Mucosa of descending colon (tissue), 3 donors: ENCODE results near the gene MIF4GD. TPM values are rescaled to one million over a fixed set of nuclear protein-coding genes. Genes with fewer than 3 reads are reported as not detected.

Experiments
- ATAC-seq: fragments of 200-7000 bp; cut with Tn5 transposase; one replicate; pipeline ENCODE4 v1.9.1; 2020; ENCODE audit warnings: mild to moderate bottlenecking, moderate library complexity
- DNase-seq, 3 donors: peaks; one replicate each; pipeline ENCODE4 v3.0.0-alpha.2; 2020
- H3K36me3 ChIP-seq: fragments of 200-600 bp; one replicate; pipeline ENCODE4 v1.8.0; 2021; ENCODE audit warnings: low read depth, mild to moderate bottlenecking
- H3K4me1 ChIP-seq: fragments of 200-600 bp; one replicate; pipeline ENCODE4 v1.8.0; 2021; ENCODE audit warnings: low read depth, mild to moderate bottlenecking
- H3K4me3 ChIP-seq: fragments of 200-600 bp; one replicate; pipeline ENCODE4 v1.8.0; 2021; ENCODE audit warnings: mild to moderate bottlenecking
- H3K9me3 ChIP-seq: fragments of 200-600 bp; one replicate; pipeline ENCODE4 v1.8.0; 2021; ENCODE audit warnings: mild to moderate bottlenecking
- intact Hi-C, 2 donors: fragments of 100-400 bp; cut with DNase I in 1 of 2; cut with micrococcal nuclease in 1 of 2; formaldehyde crosslinking; loops; one replicate each; pipeline versions ENCODE4 v1.11.0 to v1.11.1; 2022; cut with DNase I, micrococcal nuclease
- total RNA-seq, 3 donors: library from RNA; stranded (reverse); fragmentation: NEBNext Ultra II Directional in 2 of 3; extraction: Animal tissue kit (Norgen Biotek cat#: 25700) in 2 of 3; gene quantifications; one replicate each; pipeline versions ENCODE4 v1.2.1 to v1.2.4, GENCODE V29; 2021 to 2023
- TF ChIP-seq, protein P1 (sequence below): fragments of 200-600 bp; IDR thresholded peaks from one replicate; pipeline ENCODE4 v1.8.0; 2022; ENCODE audit warnings: antibody characterized with exemption, mild to moderate bottlenecking
- donor health status: DM: no; HTN: no; CAD: no; lungs with moderate emphysema.
- donor health status: DM: no; HTN: no; CAD: no.
- donor health status: DM: no; HTN: yes; CAD: no.

The MIF4GD gene
- total RNA-seq, 3 donors from 2014 or later = 17.3 to 21.4 (median 19.1) TPM

DNA sequence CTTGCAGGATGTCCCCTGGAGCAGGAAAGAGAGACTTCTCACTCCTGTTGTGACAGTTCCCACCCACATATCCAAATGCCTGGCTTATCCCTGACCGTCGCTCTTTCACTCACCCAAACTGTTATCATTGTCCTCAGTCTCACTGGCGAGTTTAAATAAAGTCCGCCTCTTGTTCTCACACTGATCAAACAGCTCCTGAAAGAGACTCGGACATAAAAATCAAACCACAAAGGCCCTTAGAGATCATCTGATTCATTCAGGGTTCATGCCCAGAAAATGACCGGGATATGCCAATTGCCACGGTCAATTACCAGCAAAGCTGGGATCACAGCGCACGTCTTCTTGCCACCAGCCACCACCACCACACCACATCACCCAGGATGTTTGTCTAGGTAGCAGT, 29.5 kb downstream of the MIF4GD start:
- ATAC-seq (no peak), DNase-seq (no peak)
- H3K4me1 ChIP-seq = no peaks in the 10 kb centered on the region
- no peaks in the 10 kb centered on the region for H3K36me3 ChIP-seq
- no peak overlapping the region for H3K4me3 ChIP-seq
- TF ChIP-seq, protein P1, sequence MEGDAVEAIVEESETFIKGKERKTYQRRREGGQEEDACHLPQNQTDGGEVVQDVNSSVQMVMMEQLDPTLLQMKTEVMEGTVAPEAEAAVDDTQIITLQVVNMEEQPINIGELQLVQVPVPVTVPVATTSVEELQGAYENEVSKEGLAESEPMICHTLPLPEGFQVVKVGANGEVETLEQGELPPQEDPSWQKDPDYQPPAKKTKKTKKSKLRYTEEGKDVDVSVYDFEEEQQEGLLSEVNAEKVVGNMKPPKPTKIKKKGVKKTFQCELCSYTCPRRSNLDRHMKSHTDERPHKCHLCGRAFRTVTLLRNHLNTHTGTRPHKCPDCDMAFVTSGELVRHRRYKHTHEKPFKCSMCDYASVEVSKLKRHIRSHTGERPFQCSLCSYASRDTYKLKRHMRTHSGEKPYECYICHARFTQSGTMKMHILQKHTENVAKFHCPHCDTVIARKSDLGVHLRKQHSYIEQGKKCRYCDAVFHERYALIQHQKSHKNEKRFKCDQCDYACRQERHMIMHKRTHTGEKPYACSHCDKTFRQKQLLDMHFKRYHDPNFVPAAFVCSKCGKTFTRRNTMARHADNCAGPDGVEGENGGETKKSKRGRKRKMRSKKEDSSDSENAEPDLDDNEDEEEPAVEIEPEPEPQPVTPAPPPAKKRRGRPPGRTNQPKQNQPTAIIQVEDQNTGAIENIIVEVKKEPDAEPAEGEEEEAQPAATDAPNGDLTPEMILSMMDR = no peak
- intact Hi-C loops = no loop called here
- H3K9me3 ChIP-seq = no peaks in the 10 kb centered on the region

DNA sequence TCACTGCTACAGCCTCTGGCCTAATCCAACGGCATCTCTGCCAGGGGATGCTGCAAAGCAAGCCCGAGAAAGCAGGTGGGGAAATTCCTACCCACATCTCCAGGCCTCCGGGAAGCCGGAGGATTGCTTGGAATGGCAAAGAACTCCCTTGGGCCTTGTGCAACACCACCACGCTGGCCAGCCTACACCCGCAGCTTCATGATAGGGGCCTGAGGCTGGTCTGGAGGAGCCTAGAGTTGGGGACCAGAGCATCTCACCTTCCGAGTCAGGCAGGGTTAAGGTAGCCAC, 29.9 kb downstream of the MIF4GD start:
- no peak overlapping the region for H3K4me3 ChIP-seq
- no peaks in the 10 kb centered on the region for H3K9me3 ChIP-seq
- intact Hi-C loops = no loop called here
- peaks cover 3% of the 10 kb centered on the region for H3K36me3 ChIP-seq
- DNase-seq (no peak), ATAC-seq (no peak)
- TF ChIP-seq, protein P1 = no peak
- no peaks in the 10 kb centered on the region for H3K4me1 ChIP-seq

DNA sequence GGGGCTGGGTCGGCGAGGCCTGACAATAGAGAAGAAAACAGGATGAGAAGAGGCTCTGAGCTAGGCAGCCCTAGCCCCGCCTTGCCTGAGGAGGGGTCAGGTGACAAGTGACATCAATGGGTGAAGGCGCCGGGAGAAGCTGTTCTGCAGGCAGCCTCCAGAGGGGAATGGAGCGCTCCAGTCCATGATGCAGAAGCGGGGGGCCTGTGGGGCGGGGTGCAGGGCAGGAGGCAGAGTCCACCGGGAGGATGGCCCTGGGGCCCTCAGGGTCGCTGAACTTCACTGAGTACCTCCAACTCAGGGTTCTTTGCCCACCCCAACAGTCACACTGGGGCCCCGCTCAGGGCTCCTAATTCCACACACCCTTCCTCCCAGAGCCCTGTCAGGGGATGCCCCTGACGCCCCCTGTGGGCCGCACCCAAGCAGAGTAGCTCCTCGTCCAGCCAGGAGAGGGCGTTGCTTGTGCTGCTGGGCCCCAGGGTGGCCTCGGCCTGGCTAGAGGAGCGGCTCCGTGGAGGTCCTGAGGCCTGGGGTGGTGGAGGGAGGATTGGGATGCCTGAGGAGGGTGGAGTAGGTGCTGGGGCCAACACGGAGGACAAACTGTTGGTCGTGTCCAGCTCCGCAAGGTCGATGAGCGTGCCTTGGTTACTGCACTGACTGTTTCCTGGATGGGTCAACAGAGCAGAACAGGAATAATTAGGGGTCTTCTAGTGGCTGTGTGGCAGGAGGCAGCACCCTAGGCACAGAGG, 30.5 kb downstream of the MIF4GD start:
- Histone ChIP-seq H3K9me3 (no peaks in the 10 kb centered on the region), H3K4me1 (no peaks in the 10 kb centered on the region), H3K4me3 (no peak overlapping the region), H3K36me3 (peaks cover 7% of the 10 kb centered on the region)
- DNase-seq = no peak
- TF ChIP-seq, protein P1 = peak; percentile 20
- intact Hi-C loops = no loop called here
- ATAC-seq = peak; percentile 41

DNA sequence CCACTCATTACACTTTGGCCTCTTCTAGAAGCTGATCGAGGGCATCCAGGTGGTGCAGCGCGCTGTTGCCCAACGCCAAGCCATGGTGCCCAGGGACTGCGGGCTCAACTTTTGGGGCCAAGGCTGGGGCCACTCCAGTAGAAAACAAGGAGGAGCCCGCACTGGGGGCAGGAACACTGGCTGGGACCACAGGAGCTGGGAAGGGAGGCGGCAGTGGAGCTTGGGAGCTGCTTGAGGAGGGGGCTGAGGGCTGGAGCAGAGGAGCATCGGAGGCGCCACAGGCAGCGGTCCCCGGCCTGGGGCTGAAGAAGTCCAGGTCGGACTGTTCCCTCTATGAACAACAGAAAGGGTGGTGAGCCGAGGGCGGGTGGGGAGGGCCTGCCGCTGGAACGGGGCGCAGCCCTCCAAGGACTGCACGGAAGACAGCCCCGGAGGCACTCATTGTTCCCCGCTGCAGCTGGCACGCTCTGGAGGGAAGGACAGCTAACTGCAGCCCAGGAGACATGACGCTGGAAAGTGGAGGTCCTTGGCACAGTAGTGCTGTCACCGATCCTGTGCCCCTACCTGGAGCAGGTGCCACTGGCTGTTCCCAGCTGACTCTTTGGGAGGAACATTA, 31.1 kb downstream of the MIF4GD start:
- Histone ChIP-seq H3K4me1 (no peaks in the 10 kb centered on the region), H3K4me3 (no peak overlapping the region), H3K9me3 (no peaks in the 10 kb centered on the region), H3K36me3 (peaks cover 7% of the 10 kb centered on the region)
- intact Hi-C loops = no loop called here
- DNase-seq (no peak), ATAC-seq (no peak)
- TF ChIP-seq, protein P1 = no peak

DNA sequence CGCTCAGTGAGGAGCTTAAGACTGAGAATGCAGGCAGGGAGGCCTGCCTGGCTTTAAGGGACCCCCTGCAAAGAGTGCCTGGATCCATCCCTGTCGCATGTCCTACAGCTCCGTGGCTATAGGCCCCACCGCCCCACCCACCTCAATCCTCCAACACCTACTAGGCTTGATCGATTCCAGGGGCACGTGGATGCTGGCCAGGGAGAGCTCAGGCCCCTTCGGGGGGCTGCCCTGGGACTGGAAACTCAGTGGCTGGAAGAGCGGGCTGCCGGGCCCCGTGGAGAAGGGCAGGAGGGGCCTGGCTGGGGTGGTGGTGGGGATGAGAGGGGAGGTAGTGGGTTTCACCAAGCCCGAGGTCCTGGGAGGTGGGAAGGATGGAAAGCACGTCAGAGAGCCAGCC, 31.8 kb downstream of the MIF4GD start:
- Histone ChIP-seq H3K9me3 (no peaks in the 10 kb centered on the region), H3K4me1 (no peaks in the 10 kb centered on the region), H3K36me3 (peaks cover 7% of the 10 kb centered on the region), H3K4me3 (no peak overlapping the region)
- DNase-seq (no peak), ATAC-seq (no peak)
- intact Hi-C loops = no loop called here
- TF ChIP-seq, protein P1 = no peak
